ENCODE data around the gene KCTD17.
A peak's percentile ranks its signal among the peaks of the same experiment; 100 is the strongest.

KCTD17 gene

GRCh38 chr22:37079158-37079557 is 27.6 kb downstream of the KCTD17 start:
- DNase-seq (ENCODE audit: low spot score) = no peak

- peak; percentile 82 for DNase-seq (ENCODE audit: low spot score)
Measured at GRCh38 chr22:37079668-37080171, 28.2 kb downstream of the KCTD17 start.

- peak; percentile 31 for DNase-seq (ENCODE audit: low spot score)
Measured at GRCh38 chr22:37080438-37080837, 28.9 kb downstream of the KCTD17 start.

- DNase-seq (ENCODE audit: low spot score) = no peak
Measured at GRCh38 chr22:37080838-37081237, 29.3 kb downstream of the KCTD17 start.

GRCh38 chr22:37082251-37082873 is 30.8 kb downstream of the KCTD17 start:
- peak; percentile 56 for DNase-seq (ENCODE audit: low spot score)

GRCh38 chr22:37083914-37084313 is 32.4 kb downstream of the KCTD17 start:
- DNase-seq (ENCODE audit: low spot score) = no peak

GRCh38 chr22:37084385-37084784 is 32.8 kb downstream of the KCTD17 start:
- no peak for DNase-seq (ENCODE audit: low spot score)

GRCh38 chr22:37086184-37086583 is 34.6 kb downstream of the KCTD17 start:
- no peak for DNase-seq (ENCODE audit: low spot score)

- no peak for DNase-seq (ENCODE audit: low spot score)
Measured at GRCh38 chr22:37088108-37088605, 36.6 kb downstream of the KCTD17 start.

GRCh38 chr22:37088750-37089408 is 37.3 kb downstream of the KCTD17 start:
- no peak for DNase-seq (ENCODE audit: low spot score)

GRCh38 chr22:37089434-37089833 is 37.9 kb downstream of the KCTD17 start:
- no peak for DNase-seq (ENCODE audit: low spot score)

- DNase-seq (ENCODE audit: low spot score) = no peak
Measured at GRCh38 chr22:37090920-37091695, 39.6 kb downstream of the KCTD17 start.

GRCh38 chr22:37091994-37092393 is 40.5 kb downstream of the KCTD17 start:
- no peak for DNase-seq (ENCODE audit: low spot score)

- no peak for DNase-seq (ENCODE audit: low spot score)
Measured at GRCh38 chr22:37092997-37093396, 41.5 kb downstream of the KCTD17 start.

GRCh38 chr22:37094239-37094638 is 42.7 kb downstream of the KCTD17 start:
- no peak for DNase-seq (ENCODE audit: low spot score)

GRCh38 chr22:37095113-37095512 is 43.6 kb downstream of the KCTD17 start:
- DNase-seq (ENCODE audit: low spot score) = no peak

GRCh38 chr22:37097346-37097745 is 45.8 kb downstream of the KCTD17 start:
- DNase-seq (ENCODE audit: low spot score) = no peak

GRCh38 chr22:37098976-37099591 is 47.5 kb downstream of the KCTD17 start:
- no peak for DNase-seq (ENCODE audit: low spot score)

- DNase-seq (ENCODE audit: low spot score) = no peak
Measured at GRCh38 chr22:37100589-37101127, 49.1 kb downstream of the KCTD17 start.

GRCh38 chr22:37101311-37102066 is 49.9 kb downstream of the KCTD17 start:
- DNase-seq (ENCODE audit: low spot score) = no peak

GRCh38 chr22:37103151-37103550 is 51.6 kb downstream of the KCTD17 start:
- no peak for DNase-seq (ENCODE audit: low spot score)
